Neural crest cell (in vitro differentiated cells): ENCODE results near the gene SIPA1L3. TPM values are rescaled to one million over a fixed set of nuclear protein-coding genes. Genes with fewer than 3 reads are reported as not detected.
A peak's percentile ranks its signal among the peaks of the same experiment; 100 is the strongest.

Experiments used
- DNase-seq: peaks from one replicate; pipeline ENCODE4 v3.0.0; 2021; ENCODE audit warnings: low read depth, mixed read lengths, low spot score
- H3K27ac Mint-ChIP-seq: one replicate; pipeline ENCODE4 v1.8.0; 2021; ENCODE audit warnings: mild to moderate bottlenecking, mixed read lengths; ENCODE audit not compliant: unreplicated experiment
- H3K27me3 Mint-ChIP-seq: 2 replicates; pipeline ENCODE4 v1.8.0; 2021; ENCODE audit warnings: low read depth, mild to moderate bottlenecking, mixed read lengths
- H3K36me3 Mint-ChIP-seq: 2 replicates; pipeline ENCODE4 v1.8.0; 2021; ENCODE audit warnings: low read depth, mild to moderate bottlenecking, mixed read lengths
- H3K4me1 Mint-ChIP-seq: 2 replicates; pipeline ENCODE4 v1.8.0; 2021; ENCODE audit warnings: mixed read lengths
- H3K4me3 Mint-ChIP-seq: one replicate; pipeline ENCODE4 v1.8.0; 2021; ENCODE audit warnings: mild to moderate bottlenecking, mixed read lengths
- H3K9me3 Mint-ChIP-seq: 2 replicates; pipeline ENCODE4 v1.8.0; 2021; ENCODE audit warnings: mixed read lengths
- total RNA-seq: library from RNA; stranded (reverse); gene quantifications from 2 replicates; pipeline ENCODE4 v1.2.1, GENCODE V29; 2021
- TF ChIP-seq, protein P1 (sequence below): fragments of 200-600 bp; sonication (generic); conservative IDR thresholded peaks from 2 replicates; pipeline ENCODE4 v1.5.0; 2021; ENCODE audit warnings: antibody characterized with exemption, mild to moderate bottlenecking

Gene SIPA1L3
- total RNA-seq, 1 donor from 2014 or later, result 41.2 TPM

DNA sequence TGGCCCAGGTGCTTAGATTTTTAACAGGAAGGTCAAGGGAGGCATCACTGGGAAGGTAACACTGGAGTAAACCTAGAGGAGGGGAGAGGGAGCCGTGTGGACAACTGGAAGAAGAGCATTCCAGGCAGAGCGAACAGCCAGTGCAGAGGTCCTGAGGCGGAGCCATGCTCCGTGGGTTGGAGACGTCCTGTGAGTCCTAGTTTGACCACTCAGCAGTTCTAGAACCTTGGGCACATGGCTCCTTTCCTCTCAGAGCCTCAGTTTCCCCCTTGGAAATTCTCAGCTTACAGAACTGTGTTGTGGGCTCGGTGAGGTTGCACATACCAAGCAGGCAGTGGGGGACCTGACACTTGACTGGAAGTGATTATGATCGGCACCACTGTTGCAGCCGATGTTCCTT is 186.1 kb downstream of the SIPA1L3 start:
- Mint-ChIP-seq H3K4me1 (peaks cover 4% of the 10 kb centered on the region), H3K36me3 (peaks cover 2% of the 10 kb centered on the region), H3K27ac (no peak overlapping the region), H3K27me3 (no peaks in the 10 kb centered on the region), H3K4me3 (no peak overlapping the region), H3K9me3 (no peaks in the 10 kb centered on the region)
- DNase-seq, result no peak
- TF ChIP-seq, protein P1, sequence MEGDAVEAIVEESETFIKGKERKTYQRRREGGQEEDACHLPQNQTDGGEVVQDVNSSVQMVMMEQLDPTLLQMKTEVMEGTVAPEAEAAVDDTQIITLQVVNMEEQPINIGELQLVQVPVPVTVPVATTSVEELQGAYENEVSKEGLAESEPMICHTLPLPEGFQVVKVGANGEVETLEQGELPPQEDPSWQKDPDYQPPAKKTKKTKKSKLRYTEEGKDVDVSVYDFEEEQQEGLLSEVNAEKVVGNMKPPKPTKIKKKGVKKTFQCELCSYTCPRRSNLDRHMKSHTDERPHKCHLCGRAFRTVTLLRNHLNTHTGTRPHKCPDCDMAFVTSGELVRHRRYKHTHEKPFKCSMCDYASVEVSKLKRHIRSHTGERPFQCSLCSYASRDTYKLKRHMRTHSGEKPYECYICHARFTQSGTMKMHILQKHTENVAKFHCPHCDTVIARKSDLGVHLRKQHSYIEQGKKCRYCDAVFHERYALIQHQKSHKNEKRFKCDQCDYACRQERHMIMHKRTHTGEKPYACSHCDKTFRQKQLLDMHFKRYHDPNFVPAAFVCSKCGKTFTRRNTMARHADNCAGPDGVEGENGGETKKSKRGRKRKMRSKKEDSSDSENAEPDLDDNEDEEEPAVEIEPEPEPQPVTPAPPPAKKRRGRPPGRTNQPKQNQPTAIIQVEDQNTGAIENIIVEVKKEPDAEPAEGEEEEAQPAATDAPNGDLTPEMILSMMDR, result no peak

DNA sequence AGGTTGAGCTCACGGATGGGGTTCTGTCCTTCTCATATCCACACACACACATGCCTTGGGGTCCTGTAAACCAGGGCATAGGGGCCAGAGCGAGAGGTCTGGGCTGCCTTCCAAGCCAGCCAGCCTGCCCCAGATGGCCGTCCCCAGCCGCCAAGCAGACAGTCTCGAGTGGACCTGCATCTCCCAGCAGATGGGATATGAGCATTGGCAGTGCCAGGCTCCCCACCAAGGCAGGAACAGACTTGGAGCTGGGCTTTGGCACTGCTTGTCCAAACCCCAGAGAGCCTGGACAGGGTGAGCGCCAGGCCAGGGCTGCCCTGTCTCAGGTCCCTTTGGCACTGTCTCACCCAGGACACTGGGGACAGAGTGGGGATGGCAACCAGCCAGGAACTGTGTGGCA is 186.6 kb downstream of the SIPA1L3 start:
- no peak overlapping the region for H3K4me3 Mint-ChIP-seq
- TF ChIP-seq, protein P1, result no peak
- H3K27ac Mint-ChIP-seq, result no peak overlapping the region
- no peaks in the 10 kb centered on the region for H3K9me3 Mint-ChIP-seq
- H3K36me3 Mint-ChIP-seq, result peaks cover 2% of the 10 kb centered on the region
- H3K4me1 Mint-ChIP-seq, result peaks cover 4% of the 10 kb centered on the region
- H3K27me3 Mint-ChIP-seq, result no peaks in the 10 kb centered on the region
- no peak for DNase-seq

DNA sequence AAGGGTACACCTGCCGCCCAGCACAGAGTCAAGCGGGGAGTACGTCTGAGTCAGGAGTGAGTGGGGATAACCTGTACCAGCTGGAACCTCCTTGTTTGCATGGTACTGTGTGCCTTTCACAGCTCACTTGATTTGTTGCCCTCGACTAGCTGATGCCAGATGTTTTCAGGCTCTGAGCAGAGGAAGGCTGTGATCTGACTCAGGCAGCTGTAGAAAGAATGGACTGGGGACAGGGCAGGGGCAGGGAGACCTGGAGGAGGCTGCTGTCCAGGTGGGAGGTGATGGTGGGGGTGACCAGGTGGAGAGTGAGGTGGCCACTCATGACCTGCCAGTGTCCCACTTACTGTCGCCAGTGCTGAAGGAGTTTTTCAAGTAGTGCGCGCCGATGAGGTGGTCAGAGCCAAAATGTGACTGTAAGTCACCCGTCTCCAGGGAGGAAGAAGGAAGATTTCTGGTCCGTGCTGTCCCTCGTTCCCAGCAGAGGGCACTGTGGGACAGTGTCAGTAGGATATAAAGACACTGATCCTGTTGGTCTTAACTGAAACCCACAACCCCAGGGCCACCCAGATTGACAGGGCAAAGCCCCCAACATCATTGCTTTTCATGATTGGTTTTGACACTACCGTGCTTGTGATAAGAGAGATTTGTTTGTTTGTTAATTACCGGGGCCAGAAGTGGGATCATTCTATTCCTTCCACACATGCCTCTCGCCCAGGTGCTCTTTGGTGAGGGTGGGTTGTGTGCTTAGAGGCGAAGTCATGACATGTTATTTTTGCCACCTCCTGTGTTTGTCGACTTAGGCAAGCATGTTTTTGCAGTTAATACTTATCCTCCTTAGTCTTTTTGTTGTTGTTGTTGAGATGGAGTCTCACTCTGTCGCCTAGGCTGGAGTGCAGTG is 188.7 kb downstream of the SIPA1L3 start:
- H3K9me3 Mint-ChIP-seq, result no peaks in the 10 kb centered on the region
- peaks cover 4% of the 10 kb centered on the region for H3K4me1 Mint-ChIP-seq
- H3K27me3 Mint-ChIP-seq, result no peaks in the 10 kb centered on the region
- H3K27ac Mint-ChIP-seq, result no peak overlapping the region
- TF ChIP-seq, protein P1, result peak; percentile 75
- peaks cover 13% of the 10 kb centered on the region for H3K36me3 Mint-ChIP-seq
- DNase-seq, result peak; percentile 68
- H3K4me3 Mint-ChIP-seq, result no peak overlapping the region

DNA sequence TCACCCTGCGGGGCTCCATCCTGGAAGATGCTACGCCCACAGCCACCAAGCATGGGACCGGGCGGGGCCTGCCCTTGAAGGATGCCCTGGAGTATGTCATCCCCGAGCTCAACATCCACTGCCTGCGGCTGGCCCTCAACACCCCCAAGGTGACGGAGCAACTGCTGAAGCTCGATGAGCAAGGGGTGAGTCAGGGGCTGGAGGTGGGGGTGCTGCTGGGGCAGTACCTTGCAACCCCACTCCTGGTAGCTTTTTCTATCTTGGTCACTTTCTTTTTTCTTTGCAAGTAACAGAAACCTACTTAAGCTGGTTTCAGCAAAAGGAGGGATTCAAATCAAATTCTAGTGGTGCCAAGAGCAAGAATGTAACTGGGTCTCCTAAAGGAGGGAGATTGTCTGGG is 193.0 kb downstream of the SIPA1L3 start:
- TF ChIP-seq, protein P1, result no peak
- no peak for DNase-seq
- peaks cover 13% of the 10 kb centered on the region for H3K36me3 Mint-ChIP-seq
- no peak overlapping the region for H3K27ac Mint-ChIP-seq
- no peak overlapping the region for H3K4me3 Mint-ChIP-seq
- H3K4me1 Mint-ChIP-seq, result peaks cover 4% of the 10 kb centered on the region
- no peaks in the 10 kb centered on the region for H3K9me3 Mint-ChIP-seq
- H3K27me3 Mint-ChIP-seq, result no peaks in the 10 kb centered on the region

DNA sequence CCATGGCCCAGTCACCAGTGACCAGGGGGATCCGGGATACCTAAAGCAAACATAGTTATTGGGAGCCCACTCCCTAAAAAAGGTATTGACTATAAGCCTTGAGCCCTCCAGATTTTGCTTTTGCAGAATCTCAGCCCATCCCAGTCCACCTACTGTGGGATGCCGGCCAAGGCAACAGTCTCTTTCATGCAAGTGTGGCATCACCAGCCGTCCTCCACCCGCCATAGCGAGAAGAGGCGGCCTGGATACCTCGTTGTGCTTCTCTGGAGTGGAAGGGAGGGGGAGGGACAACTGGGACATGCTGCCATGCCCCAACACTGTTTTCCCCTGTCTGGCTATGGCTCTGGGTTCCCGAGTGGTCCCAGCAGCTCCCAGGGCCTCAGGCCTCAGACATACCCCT is 193.6 kb downstream of the SIPA1L3 start:
- DNase-seq, result no peak
- peaks cover 4% of the 10 kb centered on the region for H3K4me1 Mint-ChIP-seq
- TF ChIP-seq, protein P1, result no peak
- no peak overlapping the region for H3K27ac Mint-ChIP-seq
- no peak overlapping the region for H3K4me3 Mint-ChIP-seq
- H3K27me3 Mint-ChIP-seq, result no peaks in the 10 kb centered on the region
- H3K36me3 Mint-ChIP-seq, result peaks cover 15% of the 10 kb centered on the region
- no peaks in the 10 kb centered on the region for H3K9me3 Mint-ChIP-seq
